GM18858 (cell line): Measurements from ENCODE around the gene PPEF2.

ENCODE experiments used
- ATAC-seq: cut with Tn5 transposase; IDR thresholded peaks from one replicate; pipeline ENCODE4 v1.9.1; 2021; ENCODE audit not compliant: unreplicated experiment

Gene PPEF2

DNA sequence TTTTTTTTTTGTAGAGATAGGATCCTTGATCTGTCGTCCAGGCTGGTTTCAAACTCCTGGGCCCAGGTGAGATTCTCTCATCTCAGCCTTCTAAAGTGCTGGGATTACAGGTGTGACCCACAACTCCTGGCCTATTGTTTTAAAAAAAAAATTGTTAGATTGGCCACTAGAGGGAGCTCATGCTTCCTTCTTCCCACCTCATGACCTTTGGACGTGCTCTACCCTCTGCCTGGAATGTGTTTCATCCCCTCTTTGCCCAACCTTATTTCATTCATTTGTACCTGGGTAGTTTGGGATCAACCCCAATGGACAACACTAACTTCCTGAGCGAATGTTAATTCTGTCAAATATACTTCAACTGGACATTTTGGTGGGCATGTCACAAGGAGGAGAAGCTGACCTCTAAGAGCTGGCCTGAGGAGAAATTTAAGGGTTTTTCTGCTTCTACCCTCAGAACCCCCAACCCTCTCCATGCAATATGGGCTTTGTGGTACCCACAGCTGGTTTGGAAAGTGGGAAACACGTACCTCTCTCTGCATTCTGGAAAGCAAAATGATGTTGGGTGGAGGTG, 6.4 kb downstream of the PPEF2 start:
- no peak for ATAC-seq

DNA sequence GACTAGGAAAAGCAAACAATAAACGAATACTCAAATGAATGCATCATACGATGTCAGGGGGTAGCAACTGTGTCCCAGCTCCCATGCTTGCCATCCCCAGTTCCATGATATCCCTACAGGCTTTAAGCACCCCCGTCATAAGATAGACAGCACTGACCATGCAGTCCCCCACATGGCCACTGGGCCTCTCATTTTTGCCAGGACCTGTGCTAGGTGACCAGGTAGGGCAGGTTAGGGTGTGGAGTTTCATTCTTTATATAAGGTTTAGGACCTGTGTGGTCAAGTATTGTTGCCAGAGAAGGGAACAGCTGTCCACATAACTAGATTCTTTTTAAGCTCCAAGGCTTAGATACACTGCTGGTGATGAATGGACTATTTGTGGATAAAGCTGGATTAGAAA, 9.7 kb downstream of the PPEF2 start:
- no peak for ATAC-seq

DNA sequence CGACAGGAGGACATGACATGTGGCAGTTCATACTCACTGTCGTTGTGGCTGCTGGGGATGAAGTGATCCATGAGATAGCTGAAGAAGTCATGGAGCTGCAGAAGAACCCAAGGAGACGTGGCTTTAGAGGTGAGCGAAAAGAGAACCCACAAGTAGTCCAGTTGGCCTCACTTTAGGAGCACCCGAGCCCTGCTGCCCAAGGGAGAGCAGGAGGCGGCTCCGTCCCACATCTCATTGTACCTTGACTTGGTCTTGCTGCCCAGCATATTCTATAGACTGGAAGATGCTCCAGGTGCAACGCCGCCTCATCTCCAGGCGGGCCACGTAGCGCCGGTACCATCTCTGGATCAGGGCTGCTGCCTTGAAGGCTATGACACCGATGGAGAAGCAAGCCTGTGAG, 10.6 kb downstream of the PPEF2 start:
- ATAC-seq = no peak

DNA sequence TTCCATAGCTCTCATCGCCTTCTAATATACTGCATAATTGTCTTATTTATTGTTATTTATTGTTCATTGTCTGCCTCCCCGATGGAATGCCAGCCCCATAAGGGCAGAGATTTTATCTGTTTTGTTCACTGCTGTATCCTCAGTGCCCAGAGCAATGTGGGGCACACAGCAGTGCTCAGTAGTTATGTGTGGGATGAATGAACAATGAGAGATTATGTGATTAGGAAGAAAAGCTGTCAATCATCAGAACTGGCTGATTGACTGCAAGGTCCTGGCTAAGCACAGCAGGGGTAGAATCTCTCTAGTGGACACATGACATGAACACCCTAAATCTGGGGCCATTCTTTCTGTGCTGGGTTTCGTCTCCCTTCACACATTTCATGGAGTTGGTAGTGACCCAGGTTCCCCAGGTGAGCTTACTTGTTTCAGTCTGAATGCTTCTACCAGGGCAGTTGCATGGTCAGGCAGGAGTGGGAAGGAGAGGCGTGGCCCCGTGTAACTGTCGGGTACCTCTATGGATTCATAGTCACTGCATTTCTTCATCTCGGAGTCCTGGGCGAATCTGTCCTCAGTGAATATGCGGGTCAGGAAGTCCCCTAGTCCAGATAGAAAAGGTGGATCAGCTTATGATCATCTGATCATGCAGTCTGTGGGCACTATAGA, 12.6 kb downstream of the PPEF2 start:
- ATAC-seq = no peak

DNA sequence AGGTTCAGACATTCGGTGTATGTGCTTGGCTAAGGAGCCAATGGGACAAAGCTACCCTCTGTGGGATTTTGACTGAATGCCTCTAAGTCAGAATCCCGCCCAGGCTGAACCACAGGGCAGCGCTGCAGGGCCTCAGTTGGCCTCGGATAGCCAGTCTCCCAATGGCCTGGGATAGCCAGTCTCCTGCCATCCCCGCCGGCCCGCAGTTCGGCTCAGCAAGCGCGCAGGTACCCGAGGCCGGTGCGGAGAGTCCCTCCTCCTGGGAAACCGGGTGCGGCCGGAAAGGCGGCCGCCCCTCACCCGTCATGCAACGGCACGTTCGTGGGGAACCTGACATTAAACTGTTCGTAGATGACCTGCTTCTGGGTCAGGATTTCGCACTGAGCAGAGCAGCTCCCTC, 16.1 kb downstream of the PPEF2 start:
- ATAC-seq = no peak

DNA sequence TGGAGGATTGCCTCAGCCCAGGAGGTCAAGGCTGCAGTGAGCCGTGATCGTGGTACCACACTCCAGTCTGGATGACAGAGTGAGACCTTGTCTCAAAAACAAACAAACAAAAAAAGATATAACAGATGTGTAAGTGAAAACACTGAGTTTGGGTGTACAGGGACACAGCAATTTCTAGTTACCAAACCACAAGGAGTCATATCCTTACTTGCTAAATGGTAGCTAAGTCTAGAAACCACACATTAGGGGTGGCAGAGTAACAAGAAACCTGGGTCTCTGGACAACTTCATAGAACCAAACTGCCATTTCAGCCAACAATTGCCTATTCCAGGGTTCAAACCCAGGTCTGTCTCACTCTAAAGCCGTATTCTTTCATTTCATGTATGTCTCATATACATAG, 20.8 kb downstream of the PPEF2 start:
- ATAC-seq = no peak

DNA sequence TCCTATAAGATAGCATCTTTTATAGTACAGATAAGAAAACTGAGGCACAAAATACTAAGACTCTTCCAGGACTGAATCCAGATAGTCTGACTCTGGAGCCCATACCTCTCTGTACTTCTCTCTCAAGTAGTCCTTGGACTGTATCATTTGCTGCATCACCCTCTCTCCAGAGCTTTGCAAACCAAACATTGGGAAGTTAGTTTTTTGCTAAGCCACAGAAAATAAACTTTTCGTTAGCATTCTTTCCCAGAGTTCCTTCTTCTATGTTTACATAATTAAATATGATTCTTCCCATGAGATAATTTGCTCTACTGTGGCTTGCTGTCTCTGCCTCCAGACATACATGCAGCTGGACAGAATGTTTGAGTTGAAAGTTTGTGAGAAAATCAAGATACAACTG, 22.0 kb downstream of the PPEF2 start:
- no peak for ATAC-seq

DNA sequence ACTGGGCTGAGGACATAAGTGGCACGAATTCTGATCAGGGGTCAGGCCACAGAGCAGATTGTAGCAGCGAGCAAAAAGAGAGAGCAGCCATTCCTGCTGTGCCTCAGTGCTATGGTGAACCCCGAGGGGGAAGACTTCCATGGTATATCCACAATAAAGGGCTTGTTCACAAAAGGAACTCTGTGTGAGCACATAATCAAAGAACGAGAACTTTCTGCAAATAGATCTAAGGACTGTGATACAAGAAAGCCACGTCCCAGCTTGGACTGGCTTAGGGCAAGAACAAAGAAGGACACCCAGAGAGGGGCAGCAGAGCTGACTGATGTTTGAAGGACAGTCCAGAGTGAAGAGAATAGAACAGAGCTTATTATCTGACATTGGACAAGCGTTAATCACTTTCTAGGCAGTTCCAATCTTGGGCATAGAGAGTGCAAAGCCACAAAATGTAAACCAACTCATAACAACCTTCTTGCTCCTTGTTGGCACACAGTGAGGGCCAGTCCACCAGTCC, 24.0 kb downstream of the PPEF2 start:
- no peak for ATAC-seq

DNA sequence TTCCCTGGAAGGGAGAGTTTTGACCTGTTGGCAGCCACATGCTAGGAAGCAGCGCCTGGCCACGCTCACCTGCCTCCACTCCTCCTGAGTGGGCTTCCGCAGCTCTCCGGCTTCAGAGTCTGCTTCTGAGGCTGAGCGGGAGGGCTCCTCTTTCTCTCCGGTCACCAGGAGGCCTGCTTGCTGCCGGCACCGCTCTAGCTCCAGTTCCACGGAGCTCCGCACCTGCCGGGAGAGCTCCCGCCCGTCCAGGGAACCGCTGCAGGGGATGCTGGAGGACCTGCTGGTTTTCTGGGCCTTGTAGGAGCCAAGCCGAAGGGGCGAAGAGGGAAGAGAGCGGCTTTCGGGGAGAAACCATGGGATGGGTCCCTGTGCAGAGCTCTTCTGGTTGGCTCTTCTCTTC, 26.0 kb downstream of the PPEF2 start:
- no peak for ATAC-seq

DNA sequence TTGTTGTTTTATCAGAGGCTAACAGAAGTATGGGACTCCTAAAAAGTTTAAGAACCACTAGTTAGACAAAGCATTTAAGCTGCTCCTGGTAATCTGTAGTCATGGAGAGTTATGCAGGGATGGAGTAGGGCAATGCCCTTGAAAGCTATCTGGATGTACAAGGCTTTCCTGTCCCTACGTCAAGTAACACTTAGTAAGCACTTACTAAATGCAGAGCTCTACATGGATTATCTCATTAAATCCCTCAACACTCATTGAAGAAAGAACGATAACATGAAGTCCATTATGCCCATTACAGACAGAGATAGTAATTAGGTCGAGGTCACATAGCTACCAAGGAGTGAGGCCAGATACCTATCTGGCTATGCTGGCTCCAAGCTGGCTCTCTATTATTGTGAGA, 33.2 kb downstream of the PPEF2 start:
- ATAC-seq = no peak

DNA sequence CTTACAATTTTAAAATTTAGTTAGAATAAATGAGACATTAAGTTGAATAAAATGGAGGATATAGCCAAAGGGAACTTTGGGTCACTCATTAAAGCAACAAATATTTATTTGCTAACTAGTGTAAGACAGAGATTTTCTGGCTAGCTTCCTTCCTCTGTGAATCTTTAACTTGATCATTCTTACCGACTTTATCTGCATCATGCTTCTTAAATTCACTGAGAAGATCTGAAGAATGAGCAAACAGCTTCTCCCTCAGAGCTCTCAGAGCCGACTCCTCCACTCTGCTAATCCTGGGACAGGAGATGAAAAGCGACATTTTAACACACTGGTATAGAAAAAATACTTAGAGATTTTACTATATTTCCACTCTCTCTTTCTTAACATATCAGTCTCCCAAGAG, 35.1 kb downstream of the PPEF2 start:
- no peak for ATAC-seq

DNA sequence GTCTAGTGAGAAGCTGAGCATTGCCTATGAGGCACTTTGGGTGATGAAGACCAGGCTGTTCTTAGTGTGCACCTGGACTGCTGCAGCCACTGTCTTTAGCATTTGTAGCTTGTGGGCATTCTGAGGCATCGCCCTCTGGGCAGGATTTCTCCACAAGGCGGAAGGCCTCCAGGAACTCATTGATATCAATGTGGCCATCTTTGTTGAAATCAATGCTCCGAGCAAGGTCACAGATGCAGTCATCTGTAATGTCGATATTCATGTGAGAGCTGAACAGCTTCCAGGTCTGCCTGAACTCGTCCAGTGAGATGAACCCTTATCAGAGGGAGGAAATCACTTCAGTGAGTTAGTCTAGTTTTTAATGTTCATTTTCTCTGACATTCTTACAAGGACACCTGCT, 41.6 kb downstream of the PPEF2 start:
- no peak for ATAC-seq

DNA sequence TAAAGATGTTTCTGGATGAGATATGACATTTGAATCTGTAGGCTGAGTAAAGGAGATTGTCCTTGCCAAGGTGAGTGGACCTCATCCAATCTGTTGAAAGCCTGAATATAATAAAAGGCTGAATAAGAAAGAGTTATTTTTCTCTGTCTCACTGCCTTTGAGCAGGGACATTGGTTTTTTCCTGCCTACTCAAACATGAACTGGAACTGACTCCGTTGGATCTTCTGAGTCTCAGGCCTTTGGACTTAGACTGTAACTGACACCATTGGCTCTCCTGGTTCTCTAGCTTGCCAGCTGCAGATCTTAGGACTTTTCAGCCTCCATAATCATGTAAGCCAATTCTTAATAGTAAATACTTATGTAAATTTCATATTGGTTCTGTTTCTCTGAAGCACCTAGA, 43.5 kb downstream of the PPEF2 start:
- ATAC-seq = no peak

DNA sequence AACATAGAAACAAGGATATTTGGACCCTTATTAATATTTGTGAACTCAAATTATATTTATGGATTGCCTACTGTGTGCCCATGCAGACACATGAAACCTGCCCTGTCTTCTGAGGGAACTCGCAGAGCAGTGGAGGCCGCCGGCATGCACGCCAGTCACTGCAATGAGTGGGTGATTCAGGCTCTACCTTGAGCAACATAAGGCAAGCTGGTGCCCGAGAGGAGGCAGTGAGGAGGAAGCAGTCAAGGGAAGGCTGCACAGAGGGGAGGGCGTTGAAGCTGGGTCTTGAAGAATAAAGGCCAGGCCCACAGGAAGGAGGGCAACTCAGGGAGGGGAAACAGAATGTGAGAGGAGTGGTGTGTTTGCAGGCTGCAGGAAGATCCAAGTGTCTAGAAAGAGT, 52.8 kb downstream of the PPEF2 start:
- ATAC-seq = no peak

DNA sequence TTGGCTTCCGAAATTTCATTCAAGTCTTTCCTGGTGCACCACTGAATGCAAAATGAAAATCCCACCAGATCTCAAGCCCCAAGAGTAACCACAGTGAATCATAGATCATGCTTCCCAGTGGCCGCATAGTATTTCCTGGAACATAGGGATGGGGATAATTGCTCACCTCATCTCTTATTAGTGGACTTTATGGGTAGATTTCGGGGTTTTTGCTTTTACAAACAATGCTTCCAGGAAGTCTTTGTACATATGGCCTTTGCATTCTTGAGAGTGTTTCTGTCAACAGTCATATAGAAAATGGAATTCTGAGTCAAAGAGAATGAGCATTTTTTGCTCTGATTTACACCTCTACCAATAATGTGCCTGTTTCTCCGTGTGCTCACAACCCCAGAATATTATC, 53.4 kb downstream of the PPEF2 start:
- no peak for ATAC-seq

DNA sequence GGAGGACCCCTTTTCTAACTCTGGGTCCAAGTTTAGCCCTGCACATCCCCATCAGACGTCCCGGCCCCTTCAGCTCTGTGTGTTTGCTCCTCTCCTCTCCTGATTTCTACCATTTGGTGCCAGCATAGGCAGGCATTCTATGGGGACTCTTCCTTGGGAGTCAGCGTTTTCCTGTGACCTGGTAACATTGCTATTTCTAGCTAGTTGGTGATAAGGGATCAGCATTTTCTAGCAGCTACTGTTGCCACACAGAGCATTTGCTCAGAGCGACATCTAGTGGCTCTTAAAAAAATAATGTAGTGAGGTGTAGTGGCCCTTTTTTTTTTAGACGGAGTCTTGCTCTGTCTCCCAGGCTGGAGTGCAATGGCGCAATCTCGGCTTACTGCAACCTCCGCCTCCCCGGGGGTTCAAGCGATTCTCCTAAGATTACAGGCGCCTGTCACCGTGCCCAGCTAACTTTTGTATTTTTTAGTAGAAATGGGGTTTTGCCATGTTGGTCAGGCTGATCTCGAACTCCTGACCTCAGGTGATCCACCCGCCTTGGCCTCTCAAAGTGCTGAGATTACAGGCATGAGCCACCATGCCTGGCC, 54.0 kb downstream of the PPEF2 start:
- ATAC-seq = peak; percentile 69

DNA sequence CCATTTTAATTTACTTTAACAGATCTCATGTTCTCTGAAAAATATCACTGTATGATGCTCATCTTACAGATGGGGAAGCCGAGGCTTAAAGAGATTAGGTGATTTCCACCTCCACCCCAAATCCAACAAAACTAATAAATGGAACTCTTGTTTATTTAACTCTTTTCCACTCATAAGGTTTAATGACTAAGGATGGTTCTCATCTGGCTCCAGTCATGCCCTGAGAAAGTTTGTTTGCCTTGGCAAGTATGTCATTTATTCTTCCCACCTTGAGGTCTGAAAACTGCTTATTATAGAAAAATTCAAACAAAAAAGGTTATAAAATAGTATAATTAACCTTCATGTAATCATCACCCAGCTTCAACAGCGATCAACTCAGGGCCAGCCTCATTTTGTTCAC, 56.3 kb downstream of the PPEF2 start:
- ATAC-seq = no peak

DNA sequence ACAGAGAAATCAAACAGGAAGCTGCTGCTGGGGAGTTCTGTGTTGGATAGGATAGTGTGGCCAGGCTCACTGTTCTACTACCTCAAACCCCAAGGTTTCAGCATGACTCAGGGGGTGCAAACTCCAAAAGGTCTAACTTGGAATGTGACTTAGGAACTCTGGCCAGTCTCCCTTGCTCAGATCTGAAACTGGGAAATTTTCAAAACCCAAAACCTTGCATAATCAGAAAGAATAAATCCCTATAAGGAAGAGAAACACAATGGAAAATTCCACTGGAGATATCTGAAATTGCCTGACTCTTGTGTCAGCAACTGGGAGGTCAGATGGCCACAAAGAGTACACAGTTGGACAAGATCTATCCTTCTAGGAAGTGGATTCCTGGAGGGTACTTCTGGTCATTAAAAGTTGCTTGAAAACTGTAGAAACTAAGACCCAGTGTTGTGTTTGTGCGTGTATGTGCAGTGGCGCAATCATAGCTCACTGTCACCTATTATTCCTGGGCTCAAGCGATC, 58.0 kb downstream of the PPEF2 start:
- ATAC-seq = no peak

DNA sequence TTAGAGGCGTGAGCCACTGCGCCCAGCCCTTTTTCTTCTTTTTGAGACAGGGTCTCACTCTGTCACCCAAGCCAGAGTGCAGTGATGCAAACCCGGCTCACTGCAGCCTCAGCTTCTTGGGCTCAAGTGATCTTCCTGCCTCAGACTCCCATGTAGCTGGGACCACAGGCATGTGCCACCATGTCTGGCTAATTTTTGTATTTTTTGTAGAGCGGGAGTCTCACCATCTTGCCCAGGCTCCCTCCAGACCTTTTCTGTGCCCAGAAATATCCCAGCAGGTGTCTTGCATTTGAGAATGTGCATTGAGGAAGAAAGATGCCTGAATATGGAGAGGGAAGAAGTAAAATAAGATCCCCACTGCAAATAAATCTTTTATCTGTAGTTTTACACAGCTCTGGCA, 58.7 kb downstream of the PPEF2 start:
- ATAC-seq = no peak

DNA sequence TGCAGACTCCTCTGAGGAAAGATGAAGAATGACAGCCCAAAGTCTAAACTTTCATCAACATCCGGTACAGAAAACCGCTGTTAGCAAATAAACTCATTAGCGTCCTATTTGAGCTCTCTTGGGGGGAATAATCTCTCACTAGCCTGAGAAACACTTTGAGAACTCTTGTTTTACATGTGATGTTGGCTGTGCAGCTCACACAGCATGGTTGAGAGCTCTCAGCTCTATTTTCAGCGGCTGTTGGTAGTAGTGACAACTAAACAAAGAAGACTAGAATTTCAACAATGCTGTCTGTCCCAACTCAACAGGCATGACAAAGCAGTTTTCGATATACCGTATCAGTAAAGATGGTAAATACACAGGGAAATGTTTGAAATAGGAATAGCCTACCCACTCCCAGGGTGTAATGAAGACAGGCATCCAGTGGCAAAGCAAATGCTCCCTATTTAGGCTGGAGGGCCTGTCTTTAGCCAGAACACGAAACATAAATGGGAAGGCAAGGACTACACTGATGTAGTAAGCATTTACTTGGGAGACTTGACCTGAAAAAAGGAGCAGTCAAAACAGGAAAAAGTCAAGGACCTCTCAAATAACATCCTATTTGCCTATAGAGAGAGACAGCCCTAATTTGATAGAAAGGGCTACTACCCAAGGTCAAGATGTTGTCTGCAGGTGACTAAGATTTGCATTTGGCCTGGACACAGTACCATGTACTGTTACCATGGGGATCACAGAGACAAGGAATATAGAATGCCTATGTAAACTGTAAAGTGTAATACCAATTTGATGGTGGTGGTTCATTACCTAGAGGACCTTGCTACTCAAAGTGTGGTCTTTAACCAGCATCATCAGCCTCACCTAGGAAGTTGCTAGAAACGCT, 60.4 kb downstream of the PPEF2 start:
- no peak for ATAC-seq

DNA sequence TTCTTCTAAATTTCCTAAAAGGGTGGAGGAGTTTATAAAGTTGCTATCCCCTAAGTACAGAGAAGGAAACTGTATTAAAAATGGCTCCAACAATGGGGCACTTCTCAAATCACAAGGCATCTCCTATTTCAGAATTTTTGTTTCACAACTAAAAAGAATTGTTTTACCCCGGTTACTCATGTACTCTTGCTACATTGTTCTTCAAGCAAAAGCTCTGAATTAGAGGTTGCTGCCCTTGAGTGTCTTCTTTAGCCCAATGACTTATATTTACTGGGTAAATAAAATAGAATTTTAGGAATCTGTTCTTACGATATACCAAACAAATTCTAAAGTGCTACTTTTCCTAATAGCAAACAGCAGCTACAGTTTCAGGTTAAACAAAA, 67.5 kb downstream of the PPEF2 start:
- ATAC-seq = no peak
